ENCODE measurements around the gene CTSZ.

The CTSZ gene

DNA sequence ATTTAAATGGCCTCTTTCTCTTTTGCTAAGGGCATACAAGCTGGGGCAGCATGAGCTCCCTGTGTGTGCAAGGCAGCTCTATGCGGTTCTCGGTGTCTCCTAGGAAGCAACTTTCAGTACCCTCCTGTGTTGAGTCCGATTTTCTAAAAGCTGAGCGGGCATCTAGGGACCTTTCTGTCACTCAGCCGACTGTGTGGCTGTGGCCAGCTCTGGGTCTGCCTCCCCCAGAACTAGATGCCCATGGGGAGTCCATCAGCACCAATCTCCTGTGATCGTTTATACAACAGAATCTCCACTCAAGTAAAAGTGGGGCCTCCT, 18.5 kb downstream of the CTSZ start:
- H3K9me3 ChIP-seq, result no peaks in the 10 kb centered on the region
- no peaks in the 10 kb centered on the region for H3K27me3 ChIP-seq
- H3K27ac ChIP-seq, result no peak overlapping the region
- no peak overlapping the region for H3K4me3 ChIP-seq (ENCODE audit: low read depth in 1 of 2, low read length in 1 of 2)
- TF ChIP-seq, protein P1, sequence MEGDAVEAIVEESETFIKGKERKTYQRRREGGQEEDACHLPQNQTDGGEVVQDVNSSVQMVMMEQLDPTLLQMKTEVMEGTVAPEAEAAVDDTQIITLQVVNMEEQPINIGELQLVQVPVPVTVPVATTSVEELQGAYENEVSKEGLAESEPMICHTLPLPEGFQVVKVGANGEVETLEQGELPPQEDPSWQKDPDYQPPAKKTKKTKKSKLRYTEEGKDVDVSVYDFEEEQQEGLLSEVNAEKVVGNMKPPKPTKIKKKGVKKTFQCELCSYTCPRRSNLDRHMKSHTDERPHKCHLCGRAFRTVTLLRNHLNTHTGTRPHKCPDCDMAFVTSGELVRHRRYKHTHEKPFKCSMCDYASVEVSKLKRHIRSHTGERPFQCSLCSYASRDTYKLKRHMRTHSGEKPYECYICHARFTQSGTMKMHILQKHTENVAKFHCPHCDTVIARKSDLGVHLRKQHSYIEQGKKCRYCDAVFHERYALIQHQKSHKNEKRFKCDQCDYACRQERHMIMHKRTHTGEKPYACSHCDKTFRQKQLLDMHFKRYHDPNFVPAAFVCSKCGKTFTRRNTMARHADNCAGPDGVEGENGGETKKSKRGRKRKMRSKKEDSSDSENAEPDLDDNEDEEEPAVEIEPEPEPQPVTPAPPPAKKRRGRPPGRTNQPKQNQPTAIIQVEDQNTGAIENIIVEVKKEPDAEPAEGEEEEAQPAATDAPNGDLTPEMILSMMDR (IDR thresholded peaks at IDR 0.05), result no peak
- no peaks in the 10 kb centered on the region for H3K4me1 ChIP-seq (ENCODE audit: control insufficient read depth in 1 of 2, insufficient read depth in 1 of 2, low read depth in 1 of 2, low read length in 1 of 2)
- H3K36me3 ChIP-seq, result peaks cover 80% of the 10 kb centered on the region

DNA sequence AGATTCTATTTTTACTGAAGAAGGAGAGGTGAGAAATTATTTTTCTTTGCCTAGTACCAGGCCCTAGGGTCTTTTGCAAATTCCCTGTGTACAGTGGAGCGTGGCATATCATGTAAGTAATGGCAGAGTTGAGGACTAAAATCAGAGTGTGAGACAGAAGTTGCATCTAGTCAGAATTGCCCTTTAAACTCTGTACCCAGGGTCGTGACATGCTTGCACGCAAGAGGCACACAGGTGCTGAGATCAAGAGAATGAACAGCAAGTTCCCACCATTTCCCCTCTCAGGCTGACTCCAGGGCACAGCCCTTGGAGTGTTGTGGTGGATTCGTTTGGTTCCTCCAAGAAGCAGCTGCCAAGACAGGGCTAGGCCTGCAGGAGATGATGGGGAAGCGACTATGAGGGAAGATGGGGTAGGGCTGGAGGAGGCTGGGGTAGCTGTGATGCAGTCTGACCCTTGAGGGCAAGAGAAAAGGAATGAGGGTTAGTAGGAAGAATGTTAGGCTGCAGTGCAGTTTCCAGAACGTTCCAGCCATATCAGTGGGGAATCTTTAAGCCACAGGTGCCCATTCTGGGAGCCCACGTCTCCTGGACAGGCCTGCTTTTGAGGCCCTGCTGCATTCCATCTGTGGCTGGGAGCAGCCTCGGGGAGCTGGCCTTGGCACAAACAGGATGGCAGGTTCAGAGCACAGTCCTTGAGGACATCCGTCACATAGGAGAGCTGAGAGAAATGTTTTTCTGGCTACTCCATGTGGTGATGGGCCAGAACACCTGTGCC, 19.1 kb downstream of the CTSZ start:
- TF ChIP-seq, protein P1 (IDR thresholded peaks at IDR 0.05), result no peak
- Histone ChIP-seq H3K4me1 (ENCODE audit: control insufficient read depth in 1 of 2, insufficient read depth in 1 of 2, low read depth in 1 of 2, low read length in 1 of 2) (no peaks in the 10 kb centered on the region), H3K9me3 (no peaks in the 10 kb centered on the region), H3K4me3 (ENCODE audit: low read depth in 1 of 2, low read length in 1 of 2) (no peak overlapping the region), H3K27ac (no peak overlapping the region), H3K36me3 (peaks cover 75% of the 10 kb centered on the region), H3K27me3 (no peaks in the 10 kb centered on the region)

DNA sequence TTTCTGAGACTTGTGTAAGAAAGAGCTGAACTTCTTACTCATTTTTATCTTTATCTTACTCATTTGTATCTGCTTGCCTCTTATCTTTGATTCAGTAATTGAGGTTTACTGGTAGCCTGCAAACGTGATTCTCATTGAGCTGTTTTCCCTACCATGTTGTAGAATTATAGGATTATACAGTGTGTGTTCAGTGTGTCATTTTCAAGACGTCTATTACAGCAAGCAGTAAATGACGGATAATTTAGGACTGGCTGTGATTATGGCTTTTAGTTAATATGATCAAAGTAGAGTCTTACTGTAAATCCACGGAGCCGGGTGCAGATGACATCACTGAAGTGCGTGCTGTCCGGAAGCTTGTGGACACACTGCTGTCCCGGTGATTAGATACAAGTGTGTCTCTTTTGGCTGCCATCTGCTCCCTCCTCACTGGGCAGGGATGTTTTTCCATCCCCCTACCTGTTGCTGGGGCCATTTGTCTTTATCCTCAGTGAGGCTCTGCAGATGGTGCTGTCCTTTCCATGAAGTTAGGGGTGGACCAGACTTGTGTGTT, 20.0 kb downstream of the CTSZ start:
- peaks cover 0 to 3% of the 10 kb centered on the region in 2 experiments for H3K4me1 ChIP-seq (ENCODE audit: control insufficient read depth in 1 of 2, insufficient read depth in 1 of 2, low read depth in 1 of 2, low read length in 1 of 2)
- H3K27me3 ChIP-seq, result no peaks in the 10 kb centered on the region
- TF ChIP-seq, protein P1 (IDR thresholded peaks at IDR 0.05), result no peak
- peaks cover 65% of the 10 kb centered on the region for H3K36me3 ChIP-seq
- H3K27ac ChIP-seq, result no peak overlapping the region
- H3K4me3 ChIP-seq (ENCODE audit: low read depth in 1 of 2, low read length in 1 of 2), result no peak overlapping the region
- no peaks in the 10 kb centered on the region for H3K9me3 ChIP-seq

DNA sequence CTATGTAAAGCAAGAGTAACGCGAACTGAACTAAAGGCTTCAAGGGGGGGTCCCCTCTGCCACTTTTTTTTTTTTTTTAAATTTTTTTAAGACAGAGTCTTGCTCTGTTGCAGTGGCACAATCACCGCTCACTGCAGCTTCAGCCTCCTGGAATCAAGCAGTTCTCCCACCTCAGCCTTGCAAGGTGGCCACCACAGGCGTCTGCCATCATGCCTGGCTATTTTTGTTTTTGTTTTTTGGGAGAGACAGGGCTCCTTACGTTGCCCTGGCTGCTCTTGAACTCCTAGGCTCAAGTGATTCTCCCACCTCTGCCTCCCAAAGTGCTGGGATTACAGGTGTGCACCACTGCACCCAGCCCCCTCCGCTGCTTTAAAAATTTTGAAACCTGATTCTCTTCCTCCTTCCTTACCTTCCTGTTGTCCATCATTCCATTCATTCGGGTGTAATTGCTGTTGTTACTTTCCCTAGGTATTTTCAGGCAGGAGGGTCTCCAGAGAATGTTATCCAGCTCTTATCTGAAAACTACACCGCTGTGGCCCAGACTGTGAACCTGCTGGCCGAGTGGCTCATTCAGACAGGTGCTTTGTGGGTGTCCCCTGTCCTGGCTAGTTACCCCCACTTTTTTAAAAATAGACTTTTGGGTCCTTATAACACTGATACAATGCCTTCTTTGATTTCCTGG, 20.6 kb downstream of the CTSZ start:
- H3K4me1 ChIP-seq (ENCODE audit: control insufficient read depth in 1 of 2, insufficient read depth in 1 of 2, low read depth in 1 of 2, low read length in 1 of 2), result peaks cover 4 to 8% of the 10 kb centered on the region in 2 experiments
- peaks cover 59% of the 10 kb centered on the region for H3K36me3 ChIP-seq
- H3K27ac ChIP-seq, result no peak overlapping the region
- H3K4me3 ChIP-seq (ENCODE audit: low read depth in 1 of 2, low read length in 1 of 2), result no peak overlapping the region
- no peaks in the 10 kb centered on the region for H3K9me3 ChIP-seq
- H3K27me3 ChIP-seq, result no peaks in the 10 kb centered on the region
- TF ChIP-seq, protein P1 (IDR thresholded peaks at IDR 0.05), result no peak

DNA sequence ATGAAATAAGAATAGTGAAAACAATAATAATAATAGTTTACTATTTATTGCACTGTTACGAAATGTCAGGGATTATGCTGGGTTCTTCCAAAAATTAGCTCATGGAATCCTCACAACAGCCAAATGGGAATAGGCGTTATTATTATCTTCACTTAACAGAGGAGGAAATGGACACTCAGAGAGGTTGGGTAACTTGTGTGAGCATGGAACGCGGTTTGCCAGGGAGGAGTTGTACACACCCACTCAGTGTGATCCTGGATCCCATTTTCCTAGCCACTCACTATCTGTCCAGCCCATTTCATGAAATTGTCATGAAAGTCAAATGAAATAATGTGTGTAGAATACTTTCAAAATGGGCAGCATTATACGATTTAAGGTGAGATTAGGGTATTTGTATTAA, 21.4 kb downstream of the CTSZ start:
- Histone ChIP-seq H3K36me3 (peaks cover 52% of the 10 kb centered on the region), H3K4me3 (ENCODE audit: low read depth in 1 of 2, low read length in 1 of 2) (no peak overlapping the region), H3K27me3 (no peaks in the 10 kb centered on the region), H3K9me3 (no peaks in the 10 kb centered on the region), H3K4me1 (ENCODE audit: control insufficient read depth in 1 of 2, insufficient read depth in 1 of 2, low read depth in 1 of 2, low read length in 1 of 2) (peaks cover 6 to 10% of the 10 kb centered on the region in 2 experiments), H3K27ac (no peak overlapping the region)
- TF ChIP-seq, protein P1 (IDR thresholded peaks at IDR 0.05), result no peak

Measured in neutrophil (primary cell).